Measurements from ENCODE around the gene KCNK6.

Gene KCNK6

DNA sequence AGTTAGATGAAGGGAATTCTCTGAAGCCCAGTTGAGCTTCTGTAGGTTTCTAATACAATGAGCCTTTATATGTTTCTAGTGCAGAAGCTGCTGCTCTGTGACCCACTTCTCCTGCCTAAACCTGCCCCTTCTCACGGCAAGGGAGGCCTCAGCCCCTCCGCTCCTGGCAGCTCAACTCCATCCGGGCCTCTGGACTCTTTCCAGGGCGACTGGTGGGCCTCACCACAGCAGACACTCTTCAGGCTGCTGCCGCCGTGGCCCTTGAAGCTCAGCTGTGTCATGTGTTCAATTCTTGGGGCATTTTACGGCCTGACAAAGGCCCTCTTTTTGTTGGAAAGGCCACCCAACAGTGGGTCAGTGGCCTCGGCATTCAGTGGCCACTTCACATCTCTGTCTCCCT is 25.6 kb upstream of the KCNK6 start:
- in situ Hi-C loops (cut with MboI; ENCODE audit: low sequenced_read_pairs): no loop called here

DNA sequence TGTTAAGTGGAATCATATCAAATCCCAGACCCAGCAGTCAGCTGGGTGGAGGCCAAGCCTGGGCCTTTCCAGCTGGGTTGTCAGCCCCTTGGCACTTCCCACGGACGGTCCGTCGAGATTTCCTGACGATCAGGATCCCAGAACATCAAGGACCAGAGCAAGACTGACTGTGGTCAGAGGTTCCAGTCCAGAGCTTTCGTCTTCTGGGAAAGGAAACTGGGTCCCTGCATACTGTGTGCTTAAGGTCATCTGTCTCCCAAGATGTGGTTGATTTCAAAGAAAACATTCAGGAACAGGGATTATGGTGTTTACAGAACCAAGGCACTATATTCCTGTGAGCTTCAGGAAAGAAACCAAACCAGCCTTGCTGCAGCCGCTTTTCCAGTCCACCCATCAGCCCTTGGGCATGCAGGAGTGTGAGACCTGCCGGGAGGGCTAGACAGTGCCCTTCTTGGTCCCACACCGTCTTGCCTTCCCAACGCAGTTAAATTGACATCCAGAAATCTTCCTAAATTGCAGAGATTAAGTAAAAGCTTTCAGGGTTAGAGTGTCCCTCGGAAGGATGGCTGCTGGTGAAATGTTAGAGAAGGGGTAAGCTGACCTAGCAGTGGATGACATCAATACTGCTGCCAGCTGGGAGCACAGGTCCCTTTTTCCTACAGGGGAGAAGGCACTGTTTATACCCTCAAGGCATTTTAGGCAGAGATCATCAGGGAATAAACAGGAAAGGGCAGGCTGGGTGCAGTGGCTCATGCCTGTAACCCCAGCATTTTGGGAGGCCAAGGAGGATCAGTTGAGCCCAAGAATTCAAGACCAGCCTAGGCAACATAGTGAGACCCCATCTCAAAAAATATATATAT is 20.6 kb upstream of the KCNK6 start:
- in situ Hi-C loops (cut with MboI; ENCODE audit: low sequenced_read_pairs): no loop called here

DNA sequence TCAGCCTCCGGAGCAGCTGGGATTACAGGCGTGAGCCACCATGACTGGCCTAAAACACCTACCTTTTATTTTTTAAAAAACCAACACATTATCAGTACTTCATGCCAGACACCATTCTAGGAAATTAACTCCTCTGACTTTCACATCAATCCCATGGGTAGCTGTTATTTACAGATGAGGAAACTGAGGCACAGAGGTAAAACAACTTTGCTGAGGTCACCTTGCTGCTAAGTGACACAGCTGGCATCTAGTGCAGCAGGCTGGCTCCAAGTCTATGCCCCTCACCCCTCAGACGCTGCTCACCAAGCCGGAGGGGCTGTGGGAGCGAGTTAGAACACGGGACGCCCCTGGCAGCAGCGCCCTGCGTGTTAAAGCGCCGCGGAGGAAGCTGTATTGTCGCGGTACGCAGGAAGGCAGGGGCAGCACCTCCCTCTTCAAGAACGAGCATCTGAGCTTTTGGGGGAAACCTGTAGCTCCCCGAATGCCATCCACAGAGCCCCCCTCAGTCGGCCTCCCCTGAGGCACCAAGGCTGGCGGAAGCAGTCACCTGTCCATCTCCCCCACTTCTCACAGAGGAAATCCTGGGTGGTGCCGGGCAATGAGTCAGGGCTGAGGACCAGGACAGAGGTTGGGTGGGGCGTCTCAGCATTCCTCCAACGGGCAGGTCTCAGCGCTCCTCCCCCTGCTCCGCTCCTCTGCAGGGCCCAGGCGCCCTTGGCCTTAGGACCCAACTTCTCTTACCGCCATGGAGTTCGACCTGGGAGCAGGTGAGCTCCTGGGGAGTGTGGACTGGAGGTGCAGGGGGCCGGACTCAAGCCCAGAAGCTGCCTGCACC is 15.9 kb upstream of the KCNK6 start, which contains the start of gene C19orf33:
TSS of gene C19orf33 (plus strand) at position 735 of the 835 bp plus-strand sequence. CDS start at position 746, 11 bp downstream.
- in situ Hi-C loops (cut with MboI; ENCODE audit: low sequenced_read_pairs): no loop called here

DNA sequence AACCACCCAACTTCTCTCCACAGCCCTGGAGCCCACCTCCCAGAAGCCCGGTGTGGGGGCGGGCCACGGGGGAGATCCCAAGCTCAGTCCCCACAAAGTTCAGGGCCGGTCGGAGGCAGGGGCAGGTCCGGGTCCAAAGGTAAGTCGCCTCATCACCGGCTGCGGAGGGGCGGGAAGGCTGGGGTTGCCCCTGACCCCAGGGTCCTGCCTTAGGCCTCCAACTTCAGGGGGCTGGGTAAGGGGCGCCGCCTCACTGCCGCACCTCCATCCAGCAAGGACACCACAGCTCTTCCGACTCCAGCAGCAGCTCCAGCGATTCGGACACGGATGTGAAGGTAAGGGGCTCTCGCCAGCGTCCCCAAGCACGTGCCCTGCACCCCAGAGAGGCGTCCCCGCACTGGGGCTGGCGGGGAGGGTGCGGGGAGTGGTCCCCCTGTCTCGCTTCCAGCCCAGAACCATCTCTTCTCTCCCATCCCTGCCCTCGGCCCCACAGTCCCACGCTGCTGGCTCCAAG is 15.2 kb upstream of the KCNK6 start:
- in situ Hi-C loops (cut with MboI; ENCODE audit: low sequenced_read_pairs): no loop called here

DNA sequence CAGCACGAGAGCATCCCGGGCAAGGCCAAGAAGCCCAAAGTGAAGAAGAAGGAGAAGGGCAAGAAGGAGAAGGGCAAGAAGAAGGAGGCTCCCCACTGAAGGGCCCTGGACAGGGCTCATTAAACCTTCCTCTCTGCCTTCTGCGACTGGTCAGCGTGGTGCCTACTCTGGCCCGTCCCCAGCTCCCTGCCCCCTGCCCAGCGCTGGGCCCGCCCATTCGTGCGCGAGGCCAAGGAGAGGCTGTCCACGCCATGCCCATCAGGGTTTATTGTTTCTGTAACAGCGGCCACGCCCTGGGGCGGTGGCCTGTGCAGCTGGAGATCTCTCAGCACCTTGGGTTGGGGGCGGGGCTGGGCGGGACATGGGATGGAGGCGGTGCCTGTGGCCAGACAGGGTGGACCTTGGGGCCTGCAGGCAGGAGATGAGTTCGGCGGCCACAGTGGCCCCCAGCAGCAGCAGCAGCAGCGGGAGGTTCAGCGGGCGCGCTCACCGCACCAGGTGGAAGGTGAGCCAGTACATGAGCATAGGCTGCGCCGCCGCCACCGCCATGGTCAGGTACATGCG is 14.7 kb upstream of the KCNK6 start:
- in situ Hi-C loops (cut with MboI; ENCODE audit: low sequenced_read_pairs): no loop called here

DNA sequence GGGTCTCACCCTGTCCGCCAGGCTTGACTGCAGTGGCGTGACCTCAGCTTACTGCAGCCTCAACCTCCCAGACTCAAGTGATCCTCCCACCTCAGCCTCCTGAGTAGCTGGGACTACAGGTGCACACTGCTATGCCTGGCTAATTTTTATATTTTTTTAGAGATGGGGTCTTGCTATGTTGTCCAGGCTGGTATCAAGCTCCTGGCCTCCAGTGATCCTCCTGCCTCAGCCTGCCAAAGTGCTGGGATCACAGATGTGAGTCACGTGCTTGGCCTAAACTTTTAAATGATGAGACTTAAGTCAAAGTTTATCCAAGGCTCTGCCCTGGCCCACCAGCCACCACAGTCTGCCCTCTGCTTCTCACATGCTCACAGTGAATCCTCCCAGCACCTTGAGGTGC is 13.4 kb upstream of the KCNK6 start:
- in situ Hi-C loops (cut with MboI; ENCODE audit: low sequenced_read_pairs): no loop called here

DNA sequence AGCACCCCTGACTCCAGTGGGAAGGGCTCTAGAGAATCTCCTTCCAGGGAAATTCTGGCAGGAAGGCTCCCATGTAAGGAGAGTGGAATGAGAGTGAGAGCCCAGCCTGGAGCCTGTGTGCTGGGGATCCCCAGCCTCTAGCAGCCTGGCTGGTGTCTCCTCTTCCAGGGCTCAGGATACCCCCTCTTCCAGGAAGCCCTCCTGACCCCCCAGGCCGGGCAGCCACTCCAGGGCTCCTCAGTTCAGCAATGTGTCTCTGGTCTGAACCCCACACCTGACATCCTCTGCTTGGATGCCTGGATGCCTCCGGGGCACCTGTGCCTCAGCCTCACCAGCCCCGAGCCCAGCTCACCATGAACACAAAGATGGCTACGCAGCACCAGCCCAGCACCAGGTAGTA is 12.6 kb upstream of the KCNK6 start:
- in situ Hi-C loops (cut with MboI; ENCODE audit: low sequenced_read_pairs): no loop called here

DNA sequence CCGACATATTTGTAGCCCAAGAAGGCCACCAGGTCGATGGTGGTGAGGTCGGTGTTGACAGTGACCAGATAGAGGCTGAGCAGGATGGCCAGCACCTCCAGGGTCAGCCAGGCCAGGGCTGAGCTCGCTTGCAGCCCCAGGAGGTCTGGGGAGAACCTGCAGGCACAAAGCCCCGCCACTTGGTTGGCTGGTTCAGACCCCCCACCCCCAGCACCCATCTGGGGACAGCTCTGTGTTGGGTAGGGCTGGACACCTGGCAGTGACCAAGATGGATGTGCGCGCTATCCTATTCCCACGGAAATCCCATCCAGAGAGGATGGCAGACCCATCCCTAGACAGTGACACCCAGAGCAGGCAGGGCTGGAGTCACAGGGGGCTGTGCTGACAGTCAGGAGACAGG is 12.0 kb upstream of the KCNK6 start:
- in situ Hi-C loops (cut with MboI; ENCODE audit: low sequenced_read_pairs): no loop called here

DNA sequence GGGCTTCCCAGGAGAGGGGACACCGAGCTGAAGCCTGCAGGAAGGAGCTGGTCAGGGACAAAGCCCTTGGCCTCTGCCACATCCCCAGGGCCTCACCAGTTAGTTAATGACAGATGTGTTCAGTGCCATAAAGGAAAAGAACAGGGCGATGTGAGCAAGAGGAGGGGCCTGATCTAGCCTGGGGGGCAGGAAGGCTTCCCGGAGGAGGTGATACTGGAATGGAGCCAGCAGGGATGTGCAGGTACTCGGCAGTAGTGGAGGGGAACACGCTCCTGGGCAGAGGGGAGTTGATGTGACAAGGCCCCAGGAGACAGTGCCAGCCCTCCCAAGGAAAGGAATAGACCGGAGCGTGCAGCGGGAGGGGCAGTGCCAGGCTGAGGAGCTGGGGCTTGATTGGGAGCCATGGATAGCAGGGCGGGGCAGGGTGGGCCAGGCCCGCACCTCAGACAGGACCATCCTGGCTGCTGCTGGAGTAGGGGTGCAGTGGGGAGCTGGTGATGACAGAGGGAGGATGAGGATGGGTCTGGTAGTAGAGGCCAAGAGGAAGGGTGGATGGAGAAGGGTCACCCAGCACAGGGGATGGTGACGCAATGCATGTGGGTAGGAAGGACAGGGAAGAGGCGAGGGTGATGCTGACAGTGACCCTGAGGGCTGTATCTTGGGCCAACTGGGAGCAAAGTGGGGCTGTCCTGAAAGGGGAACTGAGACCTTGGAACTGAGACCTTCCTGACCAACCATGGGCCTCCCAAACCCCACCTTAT is 11.5 kb upstream of the KCNK6 start:
- in situ Hi-C loops (cut with MboI; ENCODE audit: low sequenced_read_pairs): no loop called here

DNA sequence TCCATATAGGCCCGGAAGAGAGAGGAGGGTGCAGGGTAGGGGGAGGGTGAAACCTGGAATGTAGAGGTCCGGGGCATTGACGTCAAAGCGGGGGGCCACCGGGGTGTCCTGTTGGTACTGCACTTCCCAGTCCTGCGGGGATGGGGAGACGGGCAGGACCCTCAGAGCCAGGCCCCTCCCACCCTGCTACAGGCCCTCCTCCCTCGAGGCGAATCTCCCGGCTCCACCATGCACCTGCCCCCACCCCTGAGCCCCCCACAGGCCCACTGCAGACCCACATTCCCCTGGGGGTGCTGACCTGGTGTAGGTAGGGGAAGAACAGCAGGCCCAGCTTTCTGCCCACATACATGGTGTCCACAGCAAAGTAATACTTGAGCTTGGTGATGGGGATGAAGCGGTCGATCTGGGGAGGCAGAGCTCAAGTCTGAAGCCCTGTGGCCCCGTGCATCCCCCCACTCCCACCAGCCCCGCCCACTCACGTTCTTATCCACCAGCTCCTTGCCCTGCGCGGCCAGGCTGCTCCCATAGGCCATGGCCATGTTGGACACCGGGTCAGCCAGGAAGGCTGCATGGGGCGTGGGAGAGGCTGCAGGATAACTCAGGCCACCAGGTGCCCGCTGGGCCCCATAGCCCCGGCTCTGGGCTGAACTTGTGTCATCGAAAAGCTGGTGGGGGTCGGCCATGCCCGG is 10.6 kb upstream of the KCNK6 start:
- in situ Hi-C loops (cut with MboI; ENCODE audit: low sequenced_read_pairs): no loop called here

DNA sequence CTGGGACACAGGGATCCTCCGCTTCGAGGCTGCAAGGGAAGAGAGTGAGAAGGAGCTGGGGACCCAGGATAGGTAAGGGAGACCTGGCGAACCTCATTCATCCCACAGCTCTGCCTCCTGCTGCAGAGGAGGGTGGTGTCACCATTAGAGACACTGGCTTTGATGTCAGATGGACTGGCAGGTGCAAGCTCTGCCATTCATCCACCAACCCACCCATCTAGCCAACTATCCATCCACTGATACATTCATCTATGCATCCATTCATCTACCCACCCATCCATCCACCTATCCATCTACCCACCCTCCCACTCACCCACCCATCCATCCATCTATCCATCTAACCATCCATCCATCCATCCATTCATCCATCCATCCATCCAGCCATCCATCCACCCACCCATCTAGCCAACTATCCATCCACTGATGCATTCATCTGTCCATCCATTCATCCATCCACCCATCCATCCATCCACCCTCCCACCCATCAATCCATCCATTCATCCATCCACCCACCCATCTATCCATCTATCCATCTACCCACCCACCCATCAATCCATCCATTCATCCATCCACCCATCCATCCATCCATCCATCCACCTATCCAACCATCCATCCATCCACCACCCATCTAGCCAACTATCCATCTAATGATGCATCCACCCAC is 9.9 kb upstream of the KCNK6 start:
- in situ Hi-C loops (cut with MboI; ENCODE audit: low sequenced_read_pairs): no loop called here

DNA sequence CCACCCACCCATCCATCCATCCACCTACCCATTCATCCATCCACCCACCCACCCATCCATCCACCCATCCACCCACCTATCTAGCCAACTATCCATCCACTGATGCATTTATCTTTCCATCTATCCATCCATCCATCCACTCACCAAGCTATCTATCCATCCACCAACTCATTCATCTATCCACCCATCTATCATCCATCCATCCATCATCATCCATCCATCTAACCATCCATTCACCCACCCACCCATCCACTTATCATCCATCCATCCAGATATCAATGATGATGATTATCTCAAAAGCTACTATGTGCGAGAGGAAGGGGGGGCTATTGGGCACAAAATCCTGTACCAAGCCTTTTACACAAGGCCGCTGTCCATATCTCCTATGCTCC is 9.4 kb upstream of the KCNK6 start:
- in situ Hi-C loops (cut with MboI; ENCODE audit: low sequenced_read_pairs): no loop called here

DNA sequence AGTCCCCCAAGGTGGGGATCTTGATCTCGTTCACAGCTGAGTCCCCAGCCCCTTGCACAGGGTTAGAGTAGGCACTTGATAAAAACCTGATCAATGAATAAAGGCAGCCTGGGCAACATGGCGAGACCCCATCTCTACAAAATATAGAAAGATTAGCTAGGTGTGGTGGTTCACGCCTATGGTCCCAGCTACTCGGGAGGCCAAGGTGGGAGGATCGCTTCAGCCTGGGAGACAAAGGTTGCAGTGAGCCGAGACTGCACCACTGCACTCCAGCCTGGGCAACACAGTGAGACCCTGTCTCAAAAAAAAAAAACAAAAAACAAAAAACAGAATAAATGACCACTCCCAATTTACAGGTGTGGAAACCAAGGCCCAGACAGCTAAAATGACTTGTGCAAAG is 8.7 kb upstream of the KCNK6 start:
- in situ Hi-C loops (cut with MboI; ENCODE audit: low sequenced_read_pairs): no loop called here

DNA sequence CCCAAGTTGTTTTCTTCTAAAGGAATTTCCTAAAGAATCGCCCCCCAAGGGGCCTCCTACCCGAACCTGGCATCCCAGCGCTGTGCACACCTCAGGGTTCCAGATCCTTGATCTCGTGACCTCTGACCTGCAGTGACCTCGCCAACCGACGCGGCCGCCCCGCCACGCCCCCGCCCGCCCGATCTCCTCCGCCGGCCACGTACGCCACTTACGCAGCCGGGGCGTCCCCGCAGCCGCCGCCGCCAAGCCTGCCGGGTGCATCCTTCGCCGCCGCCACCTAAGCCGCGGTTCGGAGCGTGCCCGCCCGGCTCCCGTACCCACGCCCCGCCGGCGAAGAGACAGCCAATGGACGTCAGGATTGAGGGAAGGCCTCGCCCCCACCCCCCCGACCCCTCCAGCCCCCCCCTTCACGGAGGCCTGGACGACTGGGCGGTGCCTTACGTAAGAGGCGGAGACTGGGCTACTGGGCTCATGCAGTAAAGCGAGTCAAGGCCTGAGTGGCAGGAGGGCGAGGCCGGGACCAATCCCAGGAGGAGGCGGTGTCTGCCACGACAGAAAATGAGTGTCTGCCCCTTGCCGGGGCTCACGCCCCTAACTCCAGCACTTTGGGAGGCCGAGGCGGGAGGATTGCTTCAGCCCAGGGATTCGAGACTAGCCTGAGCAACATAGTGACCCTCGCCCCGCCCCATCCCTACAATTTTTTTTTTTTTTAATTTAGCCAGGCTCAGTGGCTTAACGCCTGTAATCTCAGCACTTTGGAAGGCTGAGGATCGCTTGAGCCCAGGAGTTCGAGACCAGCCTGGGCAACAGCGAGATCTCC is 3.8 kb upstream of the KCNK6 start, which contains the start of gene YIF1B:
TSS of gene YIF1B (minus strand) at position 291 of the 820 bp plus-strand sequence. CDS start at position 261, 30 bp downstream.
- in situ Hi-C loops (cut with MboI; ENCODE audit: low sequenced_read_pairs): no loop called here

DNA sequence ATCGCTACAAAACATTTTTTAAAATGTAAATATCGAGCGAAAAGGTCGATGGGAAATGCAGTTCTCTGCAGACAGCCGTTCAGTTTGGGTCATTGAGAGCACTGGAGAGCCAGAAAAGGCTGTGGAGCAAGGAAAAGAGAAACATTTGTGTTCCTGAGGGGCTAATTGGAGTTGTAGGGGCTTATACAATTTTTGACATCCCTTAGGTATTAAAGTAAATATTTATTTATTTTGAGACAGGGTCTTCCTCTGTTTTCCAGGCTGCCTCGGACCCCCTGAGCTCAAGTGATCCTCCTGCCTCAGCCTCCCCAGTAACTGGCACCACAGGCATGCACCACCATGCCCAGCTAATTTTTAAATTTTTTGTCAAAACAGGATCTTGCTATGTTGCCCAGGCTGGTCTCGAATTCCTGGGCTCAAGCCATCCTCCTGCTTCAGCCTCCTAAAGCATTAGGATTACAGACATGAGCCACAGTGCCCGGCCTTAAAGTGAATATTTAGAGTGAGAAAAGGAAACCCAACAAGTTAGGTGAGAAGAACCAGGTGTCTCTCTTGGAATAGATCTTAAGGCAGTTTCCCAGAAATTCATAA is 3.1 kb upstream of the KCNK6 start:
- in situ Hi-C loops (cut with MboI; ENCODE audit: low sequenced_read_pairs): no loop called here

DNA sequence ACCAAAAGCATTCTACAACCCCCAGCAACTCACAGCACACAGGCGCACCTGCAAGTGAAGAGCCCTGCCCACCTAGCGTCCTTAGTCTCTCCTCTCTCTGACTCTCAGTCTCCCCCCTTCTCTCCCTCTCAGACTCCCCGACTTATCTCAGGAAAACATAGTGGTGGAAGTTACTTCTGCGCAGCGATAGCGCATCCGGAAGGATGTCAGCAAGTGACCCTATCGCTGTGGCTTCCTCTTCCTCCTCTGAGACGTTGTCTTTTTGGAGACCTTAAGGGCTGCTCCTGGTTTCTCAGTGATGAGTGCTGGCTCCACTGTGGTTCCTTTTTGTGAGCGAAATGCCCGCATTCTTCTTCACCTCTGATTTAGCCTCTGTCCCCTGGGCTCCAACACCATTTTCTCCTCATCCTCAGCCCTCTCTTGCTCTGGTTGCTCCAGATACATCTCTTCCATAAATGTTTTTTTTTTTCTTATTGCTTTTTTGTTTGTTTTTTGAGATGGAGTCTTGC is 2.5 kb upstream of the KCNK6 start:
- in situ Hi-C loops (cut with MboI; ENCODE audit: low sequenced_read_pairs): no loop called here

DNA sequence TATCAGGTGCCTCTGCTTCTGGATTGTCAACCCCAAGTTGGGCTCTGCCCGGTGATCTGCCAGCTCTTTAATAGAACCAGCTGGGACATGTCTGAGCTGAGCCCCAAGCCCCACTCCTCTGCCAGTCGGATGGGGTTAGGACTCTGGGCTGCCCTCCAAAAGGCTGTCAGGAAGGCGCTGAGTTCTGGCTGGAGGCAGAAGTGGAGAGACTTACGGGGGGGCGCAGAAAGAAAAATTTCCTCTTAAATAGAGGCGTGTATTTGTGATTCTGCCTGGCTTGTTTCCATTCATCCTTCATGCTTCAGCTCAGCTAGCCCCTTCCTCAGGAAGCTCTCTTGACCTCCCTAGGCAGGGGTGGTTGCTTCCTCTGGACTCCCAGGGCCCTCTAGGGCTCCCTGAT is 985 bp upstream of the KCNK6 start:
- in situ Hi-C loops (cut with MboI; ENCODE audit: low sequenced_read_pairs): no loop called here

DNA sequence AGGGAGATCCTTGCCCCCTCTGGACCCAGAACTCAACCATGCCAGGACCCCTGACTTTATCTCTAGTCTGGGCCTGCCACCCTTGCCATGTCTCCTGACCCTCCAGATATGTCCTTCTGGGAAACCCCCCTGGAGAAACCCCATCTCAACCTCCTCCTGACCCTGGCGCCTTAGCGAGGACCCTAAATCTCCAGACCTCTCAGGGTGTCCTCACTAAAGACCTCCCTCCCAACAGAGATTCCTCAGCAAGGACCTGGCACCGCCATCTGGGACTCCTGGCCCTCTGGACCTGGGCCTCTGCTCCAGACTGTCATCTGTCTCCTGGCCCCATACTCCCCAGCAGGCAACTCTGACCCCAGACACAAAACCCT is 1.3 kb downstream of the KCNK6 start:
- in situ Hi-C loops (cut with MboI; ENCODE audit: low sequenced_read_pairs): loop anchor here (10.0 kb wide), 1 partner anchor 76 kb away; no protein-coding TSS in a partner anchor
